GM06990 (cell line): ENCODE measurements around the gene ETV3.

Experiments
- DNase-seq: peaks from one replicate; pipeline ENCODE4 v3.0.0-alpha.2; 2011; ENCODE audit not compliant: insufficient read length; ENCODE audit errors: extremely low read depth
- H3K27me3 ChIP-seq: replicated peaks from 2 replicates; pipeline ENCODE4 v1.6.0; 2011; ENCODE audit warnings: low read length; ENCODE audit not compliant: control insufficient read depth, insufficient read depth
- H3K36me3 ChIP-seq: 2 replicates; pipeline ENCODE4 v1.5.1; 2011; ENCODE audit warnings: low read length; ENCODE audit not compliant: control insufficient read depth, insufficient read depth
- H3K4me3 ChIP-seq: replicated peaks from 2 replicates; pipeline ENCODE4 v1.5.1; 2011; ENCODE audit warnings: low read depth, mild to moderate bottlenecking, control low read depth, low read length
- TF ChIP-seq, protein P1 (sequence below): IDR thresholded peaks from 2 replicates; pipeline ENCODE4 v1.5.1; 2011; ENCODE audit warnings: low read length, control low read depth, mild to moderate bottlenecking, inconsistent platforms; ENCODE audit not compliant: insufficient read depth, poor library complexity, severe bottlenecking

Gene ETV3

DNA sequence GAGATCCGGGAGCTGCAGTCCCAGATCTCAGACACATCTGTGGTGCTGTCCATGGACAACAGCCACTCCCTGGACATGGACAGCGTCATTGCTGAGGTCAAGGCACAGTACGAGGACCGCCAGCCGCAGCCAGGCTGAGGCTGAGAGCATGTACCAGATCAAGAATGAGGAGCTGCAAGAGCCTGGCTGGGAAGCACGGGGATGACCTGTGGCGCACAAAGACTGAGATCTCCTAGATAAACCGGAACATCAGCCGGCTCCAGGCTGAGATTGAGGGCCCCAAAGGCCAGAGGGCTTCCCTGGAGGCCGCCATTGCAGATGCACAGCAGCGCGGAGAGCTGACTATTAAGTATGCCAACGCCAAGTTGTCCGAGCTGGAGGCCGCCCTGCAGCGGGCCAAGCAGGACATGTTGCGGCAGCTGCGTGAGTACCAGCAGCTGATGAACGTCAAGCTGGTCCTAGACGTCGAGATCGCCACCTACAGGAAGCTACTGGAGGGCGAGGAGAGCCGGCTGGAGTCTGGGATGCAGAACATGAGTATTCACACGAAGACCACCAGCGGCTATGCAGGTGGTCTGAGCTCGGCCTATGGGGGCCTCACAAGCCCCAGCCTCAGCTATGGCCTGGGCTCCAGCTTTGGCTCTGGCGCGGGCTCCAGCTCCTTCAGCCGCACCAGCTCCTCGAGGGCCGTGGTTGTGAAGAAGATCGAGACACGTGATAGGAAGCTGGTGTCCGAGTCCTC lies 64.1 kb downstream of the ETV3 start:
- no peaks in the 10 kb centered on the region; the same call in 1 of the 2 replicates for H3K27me3 ChIP-seq
- TF ChIP-seq, protein P1, sequence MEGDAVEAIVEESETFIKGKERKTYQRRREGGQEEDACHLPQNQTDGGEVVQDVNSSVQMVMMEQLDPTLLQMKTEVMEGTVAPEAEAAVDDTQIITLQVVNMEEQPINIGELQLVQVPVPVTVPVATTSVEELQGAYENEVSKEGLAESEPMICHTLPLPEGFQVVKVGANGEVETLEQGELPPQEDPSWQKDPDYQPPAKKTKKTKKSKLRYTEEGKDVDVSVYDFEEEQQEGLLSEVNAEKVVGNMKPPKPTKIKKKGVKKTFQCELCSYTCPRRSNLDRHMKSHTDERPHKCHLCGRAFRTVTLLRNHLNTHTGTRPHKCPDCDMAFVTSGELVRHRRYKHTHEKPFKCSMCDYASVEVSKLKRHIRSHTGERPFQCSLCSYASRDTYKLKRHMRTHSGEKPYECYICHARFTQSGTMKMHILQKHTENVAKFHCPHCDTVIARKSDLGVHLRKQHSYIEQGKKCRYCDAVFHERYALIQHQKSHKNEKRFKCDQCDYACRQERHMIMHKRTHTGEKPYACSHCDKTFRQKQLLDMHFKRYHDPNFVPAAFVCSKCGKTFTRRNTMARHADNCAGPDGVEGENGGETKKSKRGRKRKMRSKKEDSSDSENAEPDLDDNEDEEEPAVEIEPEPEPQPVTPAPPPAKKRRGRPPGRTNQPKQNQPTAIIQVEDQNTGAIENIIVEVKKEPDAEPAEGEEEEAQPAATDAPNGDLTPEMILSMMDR, result peak; percentile 74
- no peaks in the 10 kb centered on the region for H3K36me3 ChIP-seq
- DNase-seq, result peak; percentile 31
- H3K4me3 ChIP-seq, result no peak overlapping the region
